M059J (cell line): ENCODE measurements around the gene SGIP1. TPM values are rescaled to one million over a fixed set of nuclear protein-coding genes. Genes with fewer than 3 reads are reported as not detected.
A peak's percentile ranks its signal among the peaks of the same experiment; 100 is the strongest.

Source experiments
- DNase-seq: peaks from one replicate; pipeline ENCODE4 v3.0.0-alpha.2; 2012; ENCODE audit warnings: low read depth
- total RNA-seq: library from RNA; depleted of rRNA; stranded (reverse); fragments of >200 nt; shearing (Covaris generic); gene quantifications from 2 replicates; pipeline ENCODE4 v1.2.3, GENCODE V29; 2014; rRNA removed

SGIP1 gene
- 3.9 and 5.8 TPM in 2 replicates for total RNA-seq

GRCh38 chr1:66533804-66534740, at the start of gene SGIP1:
TSS of gene SGIP1 (plus strand) at chr1:66534153. CDS start at chr1:66534359, 206 bp downstream.
- DNase-seq, result peak; percentile 80

DNA sequence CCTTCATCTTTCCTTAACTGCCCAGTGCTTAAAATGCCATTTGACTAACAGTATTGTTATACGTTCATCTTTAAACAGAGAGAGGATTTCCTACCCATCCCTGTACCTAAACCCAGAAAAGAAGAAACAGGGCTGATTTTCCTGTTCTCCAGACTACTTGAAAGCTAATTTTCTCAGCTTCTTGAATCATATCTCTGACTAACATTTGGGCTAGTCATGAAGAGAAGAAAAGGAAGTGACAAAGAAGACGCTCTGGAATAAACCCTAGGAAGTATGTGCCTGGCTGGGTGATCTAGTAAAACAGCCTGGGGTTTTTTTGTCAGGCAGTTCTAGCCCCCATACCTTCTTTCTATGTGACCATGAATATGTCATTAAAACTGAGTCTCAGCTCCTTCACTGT, 44.8 kb upstream of the SGIP1 start:
- peak; percentile 64 for DNase-seq

- peak; percentile 32 for DNase-seq
These were observed 43.9 kb upstream of the SGIP1 start for GRCh38 chr1:66489972-66490601.

GRCh38 chr1:66490816-66491215, 43.1 kb upstream of the SGIP1 start:
- DNase-seq, result no peak

DNA sequence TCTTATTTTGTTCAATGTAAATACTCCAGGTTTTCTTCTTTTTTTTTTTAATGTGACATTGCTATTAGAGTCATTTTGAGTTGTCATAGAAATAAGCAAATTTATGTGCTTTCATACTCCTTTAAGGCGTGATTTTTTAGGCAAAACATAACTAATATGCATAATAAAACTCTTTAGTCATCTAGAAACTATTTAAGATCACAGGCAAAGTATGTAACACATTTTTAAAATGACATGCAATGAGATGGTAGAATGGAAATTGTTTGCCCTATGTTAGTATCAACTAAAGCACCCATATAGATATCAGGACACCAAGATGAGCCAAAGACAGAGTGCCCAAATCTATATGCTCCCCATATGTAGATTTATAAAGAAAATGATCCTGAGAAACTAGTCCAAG, 41.5 kb upstream of the SGIP1 start:
- DNase-seq, result peak; percentile 22

- peak; percentile 26 for DNase-seq
These were observed 40.2 kb upstream of the SGIP1 start for GRCh38 chr1:66493731-66494130.

GRCh38 chr1:66494482-66494881, 39.5 kb upstream of the SGIP1 start:
- no peak for DNase-seq

DNA sequence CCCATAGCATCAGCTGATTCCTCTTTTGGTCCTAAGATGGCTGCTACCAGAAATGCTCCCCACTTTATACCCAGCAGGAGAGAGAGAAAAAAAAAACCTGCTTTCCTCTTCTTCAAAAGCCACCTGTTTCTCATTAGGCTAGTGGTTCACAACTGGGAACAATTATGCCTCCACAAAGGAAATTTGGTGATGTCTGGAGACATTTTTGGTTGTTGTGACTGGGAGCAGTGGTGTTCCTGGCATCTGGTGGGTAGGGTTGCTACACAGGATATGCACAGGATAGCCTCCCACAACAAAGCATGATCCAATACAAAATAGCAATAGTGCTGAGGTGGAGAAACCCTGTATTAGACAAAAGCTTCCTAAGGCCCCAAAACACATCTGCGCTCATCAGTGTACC, 38.5 kb upstream of the SGIP1 start:
- peak; percentile 6 for DNase-seq

- DNase-seq, result no peak
These were observed 36.0 kb upstream of the SGIP1 start for GRCh38 chr1:66497910-66498309.

- no peak for DNase-seq
These were observed 33.7 kb upstream of the SGIP1 start for GRCh38 chr1:66500301-66500700.

GRCh38 chr1:66502086-66502485, 31.9 kb upstream of the SGIP1 start:
- DNase-seq, result no peak

GRCh38 chr1:66503841-66504470, 30.0 kb upstream of the SGIP1 start:
- peak; percentile 79 for DNase-seq

- peak; percentile 71 for DNase-seq
These were observed 28.1 kb upstream of the SGIP1 start for GRCh38 chr1:66505671-66506392.

- DNase-seq, result no peak
These were observed 27.6 kb upstream of the SGIP1 start for GRCh38 chr1:66506393-66506687.

DNA sequence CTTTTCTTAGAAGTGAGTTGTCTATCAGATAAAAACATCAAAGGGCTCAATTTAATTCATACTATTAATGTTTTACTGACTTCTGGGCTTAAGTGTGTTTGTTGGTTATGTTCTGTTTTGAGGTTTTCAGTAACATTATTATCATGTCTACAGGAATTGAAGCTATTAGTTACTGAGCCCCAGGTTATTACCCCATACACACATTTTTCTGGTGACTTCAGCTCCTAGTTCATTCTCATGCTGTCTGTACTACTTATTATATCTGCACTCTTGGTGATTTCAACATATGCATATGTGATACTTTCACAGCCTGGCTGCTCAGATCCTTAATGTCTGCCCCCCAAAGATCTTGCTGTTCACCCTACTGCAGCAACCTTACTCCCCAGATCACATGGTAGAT, 27.0 kb upstream of the SGIP1 start:
- no peak for DNase-seq

DNA sequence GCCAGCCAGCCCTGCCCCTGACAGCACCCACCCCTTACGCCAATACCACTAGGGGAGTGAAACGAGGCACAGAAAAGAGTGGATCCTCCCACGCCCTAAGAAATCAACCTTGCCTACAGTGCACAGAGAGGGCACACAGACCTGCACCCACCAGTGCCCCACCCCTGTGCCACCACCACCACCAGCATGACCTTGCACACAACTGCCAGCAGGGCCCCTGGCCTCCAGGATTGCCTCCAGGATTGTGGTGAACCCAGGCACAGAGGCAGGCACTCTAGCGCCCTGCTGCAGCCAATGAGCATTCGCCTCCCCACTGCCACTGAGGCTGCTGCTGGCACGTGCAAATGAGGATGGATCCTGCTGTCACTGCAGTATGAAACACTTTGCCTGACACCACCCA, 23.5 kb upstream of the SGIP1 start:
- DNase-seq, result no peak

DNA sequence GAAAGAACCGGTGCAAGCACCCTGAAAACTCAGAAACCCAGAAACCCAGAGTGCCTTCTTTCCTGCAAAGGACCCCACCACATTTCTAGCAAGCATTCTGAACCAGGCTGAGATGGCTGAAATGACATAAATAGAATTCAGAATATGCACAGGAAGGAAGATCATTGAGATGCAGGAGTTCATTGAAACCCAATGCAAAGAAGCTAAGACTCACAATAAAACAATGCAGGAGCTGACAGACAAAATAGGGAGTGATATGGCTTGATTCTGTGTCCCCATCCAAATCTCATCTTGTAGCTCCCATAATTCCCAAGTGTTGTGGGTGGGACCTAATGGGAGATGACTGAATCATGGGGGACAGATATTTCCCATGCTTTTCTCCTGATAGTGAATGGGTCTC, 22.8 kb upstream of the SGIP1 start:
- no peak for DNase-seq

- DNase-seq, result no peak
These were observed 16.0 kb upstream of the SGIP1 start for GRCh38 chr1:66517959-66518358.

GRCh38 chr1:66518654-66519053, 15.3 kb upstream of the SGIP1 start:
- no peak for DNase-seq

- DNase-seq, result no peak
These were observed 14.0 kb upstream of the SGIP1 start for GRCh38 chr1:66519992-66520391.

DNA sequence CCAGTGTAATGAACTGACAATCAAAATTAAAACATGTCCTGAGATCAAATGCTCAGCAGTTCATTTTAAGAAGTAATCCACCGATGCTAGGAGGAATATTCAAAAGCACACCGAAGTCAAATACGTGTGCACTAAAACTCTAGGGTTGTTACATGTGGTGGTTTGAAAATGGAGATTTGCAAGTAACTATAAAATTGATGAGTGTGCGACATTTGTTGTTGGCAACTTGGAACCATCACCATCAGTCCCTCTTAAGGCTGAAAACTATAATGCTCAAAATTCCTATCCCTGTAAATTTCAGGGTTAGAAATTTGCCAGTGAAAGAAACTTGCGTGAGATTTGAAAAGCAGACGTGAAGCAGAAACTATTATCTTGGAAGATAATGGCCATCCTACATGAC, 13.3 kb upstream of the SGIP1 start:
- DNase-seq, result no peak

- peak; percentile 79 for DNase-seq
These were observed 12.1 kb upstream of the SGIP1 start for GRCh38 chr1:66521721-66522365.
